GM18909 (cell line): ENCODE data around the gene RABGAP1L.
"Not testable (repeated sequence)": the region's sequence is repeated elsewhere in the genome, so short reads cannot be mapped to it uniquely, and the experiment has no call there.

ENCODE experiments used
- ATAC-seq: cut with Tn5 transposase; IDR thresholded peaks from one replicate; pipeline ENCODE4 v1.9.1; 2021; ENCODE audit warnings: mild to moderate bottlenecking; ENCODE audit not compliant: unreplicated experiment, poor library complexity

RABGAP1L gene

DNA sequence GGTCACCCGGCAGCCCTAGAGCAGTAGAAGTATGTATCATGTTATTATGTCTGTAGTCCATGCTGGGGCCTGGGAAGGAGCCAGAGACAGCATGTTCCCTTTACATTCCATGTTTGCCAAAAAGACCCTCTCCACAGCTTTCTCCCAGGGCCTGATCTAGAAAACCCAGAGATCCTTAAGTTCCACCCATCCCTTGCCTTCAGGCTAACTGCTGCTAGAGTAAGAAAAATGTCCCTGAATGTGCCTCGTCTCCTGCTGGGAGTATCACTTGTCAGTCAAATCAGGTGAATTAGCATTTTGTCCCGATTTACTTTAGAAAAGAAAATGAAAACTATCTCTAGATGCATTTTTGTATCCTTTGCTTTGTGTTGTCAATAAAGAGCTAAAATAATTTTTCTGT lies 877.2 kb downstream of the RABGAP1L start:
- ATAC-seq = no peak

GRCh38 chr1:175037416-175037815 lies 878.1 kb downstream of the RABGAP1L start:
- no peak for ATAC-seq

DNA sequence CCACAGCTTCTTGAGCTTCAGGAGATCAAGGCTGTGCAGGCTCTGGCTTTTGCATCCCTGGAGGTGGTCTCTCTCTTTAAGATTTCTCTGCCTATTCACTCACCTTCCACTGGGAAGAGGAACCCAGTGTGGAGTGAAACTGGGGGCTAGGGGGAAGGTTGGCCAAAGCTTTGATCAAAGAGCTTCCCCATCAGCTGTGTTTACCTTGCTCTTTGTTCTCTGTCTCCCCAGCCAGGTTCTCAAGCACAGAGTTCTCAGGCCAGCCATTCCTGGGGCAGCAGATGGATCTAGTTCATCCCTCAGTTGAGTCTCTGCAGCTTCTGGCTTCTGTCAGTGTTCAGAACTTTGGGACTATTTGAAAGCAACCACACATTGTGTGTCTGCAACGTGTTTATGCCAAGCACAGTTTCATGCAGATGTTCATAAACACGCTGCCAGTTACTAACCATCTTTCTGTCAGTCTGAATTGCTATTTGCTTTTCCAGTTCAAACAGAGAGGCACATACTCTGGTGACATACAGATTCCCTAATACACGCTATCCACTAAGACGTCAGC lies 881.1 kb downstream of the RABGAP1L start:
- no peak for ATAC-seq

GRCh38 chr1:175042650-175043049 lies 883.3 kb downstream of the RABGAP1L start:
- ATAC-seq = no peak

DNA sequence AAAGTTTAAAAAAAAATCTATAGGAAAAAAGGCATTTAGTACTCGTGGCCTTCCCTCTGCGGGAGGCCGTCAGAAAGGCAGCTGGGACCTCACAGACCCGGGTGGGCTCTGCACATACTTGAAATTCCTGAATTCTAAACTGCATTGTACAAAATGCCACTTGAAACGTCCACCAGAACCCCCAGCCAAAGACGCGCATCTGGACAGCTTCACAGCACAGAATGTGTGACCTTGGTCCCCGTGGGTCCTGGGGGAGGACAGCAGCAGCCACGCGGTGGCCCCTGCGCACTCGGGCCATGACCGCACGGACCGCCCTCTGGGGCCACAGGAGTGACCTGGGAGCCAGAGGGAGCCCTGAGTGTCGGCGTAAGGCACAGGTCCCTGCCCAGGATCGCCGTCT lies 884.5 kb downstream of the RABGAP1L start:
- ATAC-seq = no peak

GRCh38 chr1:175044591-175044990 lies 885.3 kb downstream of the RABGAP1L start:
- ATAC-seq = not testable (repeated sequence)
